Measurements from ENCODE around the gene AMOT. TPM values are rescaled to one million over a fixed set of nuclear protein-coding genes. Genes with fewer than 3 reads are reported as not detected.

AMOT gene
- total and polyA plus RNA-seq, 2 of the 4 experiments (the other 2 are of a cell fraction): 4.7 to 9.1 TPM

- Histone ChIP-seq H2AFZ (replicated peaks; ENCODE audit: low read length, poor library complexity) (no peak overlapping the region), H3K14ac (replicated peaks; ENCODE audit: low read depth, low read length) (no peak overlapping the region), H3K4me2 (ENCODE audit: low read depth, low read length) (no peak overlapping the region), H3K9me3 (ENCODE audit: control insufficient read depth, insufficient read depth, low read length) (0 out of 2 replicates have a peak, but pooled peaks cover 2% of the 10 kb centered on the region), H3K23ac (ENCODE audit: low read depth, low read length) (no peak overlapping the region), H3K56ac (ENCODE audit: extremely low read depth, insufficient read depth, low read length) (no peak overlapping the region), H3K4ac (ENCODE audit: low read depth, low read length) (no peak overlapping the region), H3K36me3 (ENCODE audit: control insufficient read depth, insufficient read depth, low read length) (no peaks in the 10 kb centered on the region), H4K91ac (ENCODE audit: insufficient read depth, low read depth, low read length) (no peak overlapping the region), H2BK120ac (ENCODE audit: low read depth, low read length) (no peak overlapping the region), H3K27me3 (ENCODE audit: control insufficient read depth, insufficient read depth, low read length) (peaks cover 5% of the 10 kb centered on the region), H2AK9ac (replicated peaks; ENCODE audit: low read depth, low read length, poor library complexity) (no peak overlapping the region), H3K18ac (ENCODE audit: low read depth, low read length) (no peak overlapping the region), H2AK5ac (ENCODE audit: low read depth, low read length) (no peak overlapping the region), H2BK15ac (ENCODE audit: low read depth, low read length) (no peak overlapping the region), H2BK5ac (ENCODE audit: low read depth, low read length, poor library complexity, severe bottlenecking) (no peak overlapping the region), H4K5ac (ENCODE audit: low read depth, low read length) (no peak overlapping the region), H4K8ac (ENCODE audit: low read depth in 2 of 2, low read length in 2 of 2) (no peak overlapping the region), H3K9me1 (ENCODE audit: insufficient read depth, low read length) (no peaks in the 10 kb centered on the region), H4K20me1 (ENCODE audit: insufficient read depth, low read length) (no peaks in the 10 kb centered on the region), H2BK20ac (ENCODE audit: low read depth, low read length) (no peak overlapping the region), H3K4me1 (ENCODE audit: control insufficient read depth, insufficient read depth, low read length) (no peaks in the 10 kb centered on the region), H3K79me1 (ENCODE audit: low read depth in 1 of 2, low read length in 2 of 2) (no peaks in the 10 kb centered on the region), H3K4me3 (ENCODE audit: insufficient read depth, low read depth, low read length) (no peak overlapping the region), H3K9ac (ENCODE audit: low read depth, low read length) (no peak overlapping the region), H3K27ac (ENCODE audit: insufficient read depth, low read length) (no peak overlapping the region)
- WGBS, 2 experiments (ENCODE audit: extremely low coverage in 2 of 2, insufficient read length in 1 of 2): no CpG with 5 or more reads among the region's 2 CpGs
- ChIA-PET POLR2A (ENCODE audit: unreplicated experiment) (no interaction called here), CTCF (no interaction called here)
- no peak for ATAC-seq (ENCODE audit: low read depth)
- no peak for DNase-seq
- TF ChIP-seq, protein P1, sequence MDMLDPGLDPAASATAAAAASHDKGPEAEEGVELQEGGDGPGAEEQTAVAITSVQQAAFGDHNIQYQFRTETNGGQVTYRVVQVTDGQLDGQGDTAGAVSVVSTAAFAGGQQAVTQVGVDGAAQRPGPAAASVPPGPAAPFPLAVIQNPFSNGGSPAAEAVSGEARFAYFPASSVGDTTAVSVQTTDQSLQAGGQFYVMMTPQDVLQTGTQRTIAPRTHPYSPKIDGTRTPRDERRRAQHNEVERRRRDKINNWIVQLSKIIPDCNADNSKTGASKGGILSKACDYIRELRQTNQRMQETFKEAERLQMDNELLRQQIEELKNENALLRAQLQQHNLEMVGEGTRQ (IDR thresholded peaks at IDR 0.05; ENCODE audit: low read depth, low read length): no peak
- TF ChIP-seq MAFK (IDR thresholded peaks at IDR 0.05; ENCODE audit: low read depth, low read length) (no peak), RAD21 (IDR thresholded peaks at IDR 0.05; ENCODE audit: low read length) (no peak)
- TF ChIP-seq, protein P2, sequence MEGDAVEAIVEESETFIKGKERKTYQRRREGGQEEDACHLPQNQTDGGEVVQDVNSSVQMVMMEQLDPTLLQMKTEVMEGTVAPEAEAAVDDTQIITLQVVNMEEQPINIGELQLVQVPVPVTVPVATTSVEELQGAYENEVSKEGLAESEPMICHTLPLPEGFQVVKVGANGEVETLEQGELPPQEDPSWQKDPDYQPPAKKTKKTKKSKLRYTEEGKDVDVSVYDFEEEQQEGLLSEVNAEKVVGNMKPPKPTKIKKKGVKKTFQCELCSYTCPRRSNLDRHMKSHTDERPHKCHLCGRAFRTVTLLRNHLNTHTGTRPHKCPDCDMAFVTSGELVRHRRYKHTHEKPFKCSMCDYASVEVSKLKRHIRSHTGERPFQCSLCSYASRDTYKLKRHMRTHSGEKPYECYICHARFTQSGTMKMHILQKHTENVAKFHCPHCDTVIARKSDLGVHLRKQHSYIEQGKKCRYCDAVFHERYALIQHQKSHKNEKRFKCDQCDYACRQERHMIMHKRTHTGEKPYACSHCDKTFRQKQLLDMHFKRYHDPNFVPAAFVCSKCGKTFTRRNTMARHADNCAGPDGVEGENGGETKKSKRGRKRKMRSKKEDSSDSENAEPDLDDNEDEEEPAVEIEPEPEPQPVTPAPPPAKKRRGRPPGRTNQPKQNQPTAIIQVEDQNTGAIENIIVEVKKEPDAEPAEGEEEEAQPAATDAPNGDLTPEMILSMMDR (conservative IDR thresholded peaks at IDR 0.05; ENCODE audit: low read depth, low read length): no peak
- intact Hi-C loops (cut with micrococcal nuclease): loop anchor here (10.0 kb wide), 1 partner anchor 220 kb away; no protein-coding TSS in a partner anchor
- BruUV-seq (replicated peaks): no TSS peak
- dilution Hi-C loops (cut with HindIII; ENCODE audit: low sequenced_read_pairs, unreplicated experiment): no loop called here
- in situ Hi-C loops (cut with MboI; ENCODE audit: low sequenced_read_pairs): no loop called here
Measured at GRCh38 chrX:112735147-112735546, 105.5 kb downstream of the AMOT start.
